Measurements from ENCODE around the gene SSBP3. TPM values are rescaled to one million over a fixed set of nuclear protein-coding genes. Genes with fewer than 3 reads are reported as not detected.

SSBP3 gene
- total RNA-seq, 1 donor from 2014 or later = 27.1 TPM

DNA sequence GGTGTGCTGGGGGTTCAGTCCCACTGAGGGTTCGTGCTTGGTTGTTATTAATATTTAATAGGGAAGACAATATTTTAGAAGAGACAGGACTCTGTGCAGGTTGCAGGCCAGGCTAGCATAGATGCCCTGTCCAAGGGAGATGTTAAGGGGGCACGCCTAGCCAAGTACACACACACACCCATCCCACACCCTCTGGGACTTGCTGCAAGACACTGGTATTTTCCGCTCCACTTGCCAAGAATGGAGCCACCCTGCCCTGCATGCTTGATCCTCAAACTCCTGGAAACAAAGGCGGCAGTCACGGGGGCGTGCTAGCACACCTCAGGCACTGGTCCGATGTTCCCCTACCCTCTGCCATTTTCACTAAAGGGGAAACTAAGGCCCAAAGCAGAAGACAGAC is 107.2 kb downstream of the SSBP3 start:
- Histone ChIP-seq H3K9me3 (ENCODE audit: control insufficient read depth in 3 of 3, low read length in 3 of 3) (no peaks in the 10 kb centered on the region), H3K9ac (ENCODE audit: low read depth in 1 of 3, low read length in 3 of 3) (no peak overlapping the region), H3K27ac (ENCODE audit: low read depth, low read length) (no peak overlapping the region), H3K27me3 (ENCODE audit: control insufficient read depth in 3 of 3, insufficient read depth in 3 of 3, low read length in 3 of 3) (no peaks in the 10 kb centered on the region), H3K4me3 (ENCODE audit: low read length in 3 of 3) (peak overlapping the region in 2 of 3 donors; percentile 13 to 35), H3K4me1 (ENCODE audit: control insufficient read depth in 3 of 3, insufficient read depth in 3 of 3, low read length in 3 of 3) (peaks cover 36 to 88% (median 68%) of the 10 kb centered on the region in 3 donors), H3K36me3 (ENCODE audit: control insufficient read depth in 3 of 3, insufficient read depth in 3 of 3, low read length in 3 of 3) (no peaks in the 10 kb centered on the region)

DNA sequence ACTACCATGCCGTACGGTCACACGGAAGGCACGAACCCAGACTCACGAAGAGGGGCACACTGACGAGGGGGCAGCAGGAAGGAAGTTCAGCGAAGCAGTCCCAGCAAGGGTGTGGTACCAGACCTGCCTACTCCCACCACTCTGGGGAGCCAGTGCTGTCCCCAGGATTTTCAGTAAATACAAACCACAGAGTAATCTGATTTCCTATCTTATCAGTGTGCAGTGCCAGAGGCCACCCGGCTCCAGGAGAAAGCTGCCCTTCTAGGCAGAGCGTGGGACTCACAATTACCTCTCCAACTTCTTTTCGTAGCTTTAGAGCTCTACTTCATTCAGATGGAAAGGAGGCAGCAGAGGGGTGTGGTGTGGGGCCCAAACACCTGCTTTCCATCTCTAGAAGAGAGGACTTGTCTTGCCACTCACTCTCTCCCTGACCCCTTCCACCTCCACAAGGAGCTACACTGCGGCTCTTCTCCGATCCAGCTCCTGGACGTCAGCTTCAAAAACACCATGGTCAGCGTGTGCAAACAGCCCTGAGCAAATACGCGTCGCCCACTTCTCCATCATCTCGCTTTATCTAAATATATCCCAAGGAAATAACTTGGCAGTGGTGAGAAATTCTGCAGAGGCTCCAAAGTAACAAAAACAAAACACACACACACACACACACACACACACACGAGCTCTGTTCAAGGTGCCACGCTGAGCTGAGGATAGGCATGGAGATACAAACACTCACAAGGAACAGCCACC is 107.7 kb downstream of the SSBP3 start:
- Histone ChIP-seq H3K4me1 (ENCODE audit: control insufficient read depth in 3 of 3, insufficient read depth in 3 of 3, low read length in 3 of 3) (peaks cover 36 to 83% (median 66%) of the 10 kb centered on the region in 3 donors), H3K27me3 (ENCODE audit: control insufficient read depth in 3 of 3, insufficient read depth in 3 of 3, low read length in 3 of 3) (no peaks in the 10 kb centered on the region), H3K9me3 (ENCODE audit: control insufficient read depth in 3 of 3, low read length in 3 of 3) (no peaks in the 10 kb centered on the region), H3K36me3 (ENCODE audit: control insufficient read depth in 3 of 3, insufficient read depth in 3 of 3, low read length in 3 of 3) (no peaks in the 10 kb centered on the region), H3K27ac (ENCODE audit: low read depth, low read length) (peak overlapping the region; percentile 30), H3K4me3 (ENCODE audit: low read length in 3 of 3) (peak overlapping the region in 1 of 3 donors; percentile 35), H3K9ac (ENCODE audit: low read depth in 1 of 3, low read length in 3 of 3) (peak overlapping the region; percentile 14 to 40 (median 27))

- Histone ChIP-seq H3K27me3 (ENCODE audit: control insufficient read depth in 3 of 3, insufficient read depth in 3 of 3, low read length in 3 of 3) (no peaks in the 10 kb centered on the region), H3K27ac (ENCODE audit: low read depth, low read length) (peak overlapping the region; percentile 30), H3K4me3 (ENCODE audit: low read length in 3 of 3) (no peak overlapping the region), H3K9me3 (ENCODE audit: control insufficient read depth in 3 of 3, low read length in 3 of 3) (no peaks in the 10 kb centered on the region), H3K36me3 (ENCODE audit: control insufficient read depth in 3 of 3, insufficient read depth in 3 of 3, low read length in 3 of 3) (no peaks in the 10 kb centered on the region), H3K4me1 (ENCODE audit: control insufficient read depth in 3 of 3, insufficient read depth in 3 of 3, low read length in 3 of 3) (peaks cover 36 to 79% (median 62%) of the 10 kb centered on the region in 3 donors), H3K9ac (ENCODE audit: low read depth in 1 of 3, low read length in 3 of 3) (peak overlapping the region in 2 of 3 donors; percentile 14 to 40)
These were observed 108.5 kb downstream of the SSBP3 start for GRCh38 chr1:54297596-54298283.

GRCh38 chr1:54296666-54297065 is 109.5 kb downstream of the SSBP3 start:
- H3K36me3 ChIP-seq (ENCODE audit: control insufficient read depth in 3 of 3, insufficient read depth in 3 of 3, low read length in 3 of 3) = no peaks in the 10 kb centered on the region
- H3K4me1 ChIP-seq (ENCODE audit: control insufficient read depth in 3 of 3, insufficient read depth in 3 of 3, low read length in 3 of 3) = peaks cover 46 to 86% (median 70%) of the 10 kb centered on the region in 3 donors
- H3K9ac ChIP-seq (ENCODE audit: low read depth in 1 of 3, low read length in 3 of 3) = no peak overlapping the region
- H3K27ac ChIP-seq (ENCODE audit: low read depth, low read length) = no peak overlapping the region
- H3K4me3 ChIP-seq (ENCODE audit: low read length in 3 of 3) = no peak overlapping the region
- no peaks in the 10 kb centered on the region for H3K27me3 ChIP-seq (ENCODE audit: control insufficient read depth in 3 of 3, insufficient read depth in 3 of 3, low read length in 3 of 3)
- no peaks in the 10 kb centered on the region for H3K9me3 ChIP-seq (ENCODE audit: control insufficient read depth in 3 of 3, low read length in 3 of 3)

DNA sequence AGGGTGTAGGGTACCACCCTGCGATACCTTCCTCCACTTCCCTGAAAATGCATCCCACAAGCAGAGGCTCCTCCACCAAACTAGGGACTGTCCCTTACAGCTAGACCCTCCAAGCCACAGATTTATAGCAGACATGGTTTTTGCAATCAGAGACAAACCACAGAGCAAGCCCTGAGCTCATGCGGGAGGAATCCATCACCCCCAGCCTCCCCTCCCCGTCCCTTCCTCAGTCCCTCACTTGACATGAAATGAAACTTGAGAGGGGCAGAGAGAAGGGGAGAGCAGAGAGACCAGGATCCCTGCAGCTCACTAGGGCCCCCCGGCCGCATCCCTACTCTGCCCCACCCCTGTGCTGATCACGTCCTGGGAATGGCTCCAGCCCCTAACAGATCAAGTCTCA is 111.3 kb downstream of the SSBP3 start:
- H3K4me1 ChIP-seq (ENCODE audit: control insufficient read depth in 3 of 3, insufficient read depth in 3 of 3, low read length in 3 of 3) = peaks cover 60 to 86% (median 80%) of the 10 kb centered on the region in 3 donors
- H3K27me3 ChIP-seq (ENCODE audit: control insufficient read depth in 3 of 3, insufficient read depth in 3 of 3, low read length in 3 of 3) = no peaks in the 10 kb centered on the region
- no peak overlapping the region for H3K9ac ChIP-seq (ENCODE audit: low read depth in 1 of 3, low read length in 3 of 3)
- no peak overlapping the region for H3K4me3 ChIP-seq (ENCODE audit: low read length in 3 of 3)
- no peaks in the 10 kb centered on the region for H3K9me3 ChIP-seq (ENCODE audit: control insufficient read depth in 3 of 3, low read length in 3 of 3)
- no peaks in the 10 kb centered on the region for H3K36me3 ChIP-seq (ENCODE audit: control insufficient read depth in 3 of 3, insufficient read depth in 3 of 3, low read length in 3 of 3)
- no peak overlapping the region for H3K27ac ChIP-seq (ENCODE audit: low read depth, low read length)

DNA sequence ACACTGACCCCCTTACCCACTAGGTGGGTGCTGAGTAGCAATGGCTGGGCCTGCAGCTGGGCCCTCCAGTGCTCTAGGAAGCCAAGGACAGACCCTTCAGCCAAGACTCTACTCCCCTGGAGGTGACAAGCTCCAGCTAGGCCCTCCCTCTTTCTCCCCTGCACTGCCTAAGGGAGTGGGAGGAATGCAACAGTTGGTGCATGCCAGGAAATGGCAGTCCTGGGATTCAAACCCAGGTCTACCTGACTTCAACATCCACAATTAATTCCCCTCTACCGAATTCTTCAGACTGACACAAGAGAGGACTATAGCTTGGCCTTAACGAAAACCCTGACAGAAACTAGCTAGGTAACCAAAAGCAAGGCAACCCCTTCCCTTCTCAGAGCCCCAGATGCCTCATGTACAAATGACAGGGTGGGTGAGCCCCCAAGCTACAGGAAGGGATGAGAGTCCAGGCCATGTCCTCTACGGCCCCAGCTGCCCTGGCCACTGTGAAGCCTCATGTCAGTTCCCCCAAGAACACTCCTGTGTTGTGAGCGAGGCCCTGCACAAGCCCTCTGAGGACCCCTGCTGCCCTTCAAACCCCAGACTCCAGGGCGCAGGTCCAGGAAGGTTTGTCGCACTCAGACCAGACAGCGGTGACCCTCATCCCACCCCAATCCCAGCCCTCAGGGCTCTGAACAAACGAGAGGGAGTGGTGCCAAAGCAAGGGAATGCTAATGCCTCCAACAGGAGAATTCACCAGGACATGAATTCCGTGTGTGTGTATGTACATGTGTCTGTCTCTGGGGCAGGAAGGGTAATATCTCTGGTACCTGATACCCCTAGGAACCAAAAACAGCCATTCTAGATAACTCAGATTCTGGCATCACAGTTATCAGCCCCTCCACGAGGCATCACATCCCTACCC is 113.9 kb downstream of the SSBP3 start:
- H3K36me3 ChIP-seq (ENCODE audit: control insufficient read depth in 3 of 3, insufficient read depth in 3 of 3, low read length in 3 of 3) = no peaks in the 10 kb centered on the region
- H3K27me3 ChIP-seq (ENCODE audit: control insufficient read depth in 3 of 3, insufficient read depth in 3 of 3, low read length in 3 of 3) = no peaks in the 10 kb centered on the region
- H3K9ac ChIP-seq (ENCODE audit: low read depth in 1 of 3, low read length in 3 of 3) = peak overlapping the region in 2 of 3 donors; percentile 15 to 45
- H3K4me1 ChIP-seq (ENCODE audit: control insufficient read depth in 3 of 3, insufficient read depth in 3 of 3, low read length in 3 of 3) = peaks cover 61 to 86% (median 79%) of the 10 kb centered on the region in 3 donors
- no peak overlapping the region for H3K4me3 ChIP-seq (ENCODE audit: low read length in 3 of 3)
- H3K9me3 ChIP-seq (ENCODE audit: control insufficient read depth in 3 of 3, low read length in 3 of 3) = no peaks in the 10 kb centered on the region
- no peak overlapping the region for H3K27ac ChIP-seq (ENCODE audit: low read depth, low read length)

- Histone ChIP-seq H3K4me3 (ENCODE audit: low read length in 3 of 3) (peak overlapping the region in 1 of 3 donors; percentile 23), H3K9me3 (ENCODE audit: control insufficient read depth in 3 of 3, low read length in 3 of 3) (no peaks in the 10 kb centered on the region), H3K27me3 (ENCODE audit: control insufficient read depth in 3 of 3, insufficient read depth in 3 of 3, low read length in 3 of 3) (no peaks in the 10 kb centered on the region), H3K36me3 (ENCODE audit: control insufficient read depth in 3 of 3, insufficient read depth in 3 of 3, low read length in 3 of 3) (no peaks in the 10 kb centered on the region), H3K4me1 (ENCODE audit: control insufficient read depth in 3 of 3, insufficient read depth in 3 of 3, low read length in 3 of 3) (peaks cover 69 to 88% (median 81%) of the 10 kb centered on the region in 3 donors), H3K27ac (ENCODE audit: low read depth, low read length) (peak overlapping the region; percentile 49), H3K9ac (ENCODE audit: low read depth in 1 of 3, low read length in 3 of 3) (peak overlapping the region in 2 of 3 donors; percentile 45)
These were observed 114.8 kb downstream of the SSBP3 start for GRCh38 chr1:54291276-54292001.

- Histone ChIP-seq H3K9me3 (ENCODE audit: control insufficient read depth in 3 of 3, low read length in 3 of 3) (no peaks in the 10 kb centered on the region), H3K4me3 (ENCODE audit: low read length in 3 of 3) (peak overlapping the region in 1 of 3 donors; percentile 0), H3K4me1 (ENCODE audit: control insufficient read depth in 3 of 3, insufficient read depth in 3 of 3, low read length in 3 of 3) (peaks cover 73 to 88% (median 87%) of the 10 kb centered on the region in 3 donors), H3K27ac (ENCODE audit: low read depth, low read length) (peak overlapping the region; percentile 49), H3K36me3 (ENCODE audit: control insufficient read depth in 3 of 3, insufficient read depth in 3 of 3, low read length in 3 of 3) (no peaks in the 10 kb centered on the region), H3K27me3 (ENCODE audit: control insufficient read depth in 3 of 3, insufficient read depth in 3 of 3, low read length in 3 of 3) (no peaks in the 10 kb centered on the region), H3K9ac (ENCODE audit: low read depth in 1 of 3, low read length in 3 of 3) (peak overlapping the region; percentile 2 to 66 (median 45))
These were observed 115.5 kb downstream of the SSBP3 start for GRCh38 chr1:54290506-54291184.

Measured in skeletal muscle tissue (tissue), 4 donors.